ENCODE results near the gene ANKRD11.

ANKRD11 gene

GRCh38 chr16:89529097-89529496 lies 38.7 kb upstream of the ANKRD11 start:
- H3K4me1 ChIP-seq (ENCODE audit: low read depth, poor library complexity, severe bottlenecking) = peaks cover 25% of the 10 kb centered on the region
- no peaks in the 10 kb centered on the region for H3K27me3 ChIP-seq (ENCODE audit: insufficient read depth, low read depth)
- TF ChIP-seq, protein P1, sequence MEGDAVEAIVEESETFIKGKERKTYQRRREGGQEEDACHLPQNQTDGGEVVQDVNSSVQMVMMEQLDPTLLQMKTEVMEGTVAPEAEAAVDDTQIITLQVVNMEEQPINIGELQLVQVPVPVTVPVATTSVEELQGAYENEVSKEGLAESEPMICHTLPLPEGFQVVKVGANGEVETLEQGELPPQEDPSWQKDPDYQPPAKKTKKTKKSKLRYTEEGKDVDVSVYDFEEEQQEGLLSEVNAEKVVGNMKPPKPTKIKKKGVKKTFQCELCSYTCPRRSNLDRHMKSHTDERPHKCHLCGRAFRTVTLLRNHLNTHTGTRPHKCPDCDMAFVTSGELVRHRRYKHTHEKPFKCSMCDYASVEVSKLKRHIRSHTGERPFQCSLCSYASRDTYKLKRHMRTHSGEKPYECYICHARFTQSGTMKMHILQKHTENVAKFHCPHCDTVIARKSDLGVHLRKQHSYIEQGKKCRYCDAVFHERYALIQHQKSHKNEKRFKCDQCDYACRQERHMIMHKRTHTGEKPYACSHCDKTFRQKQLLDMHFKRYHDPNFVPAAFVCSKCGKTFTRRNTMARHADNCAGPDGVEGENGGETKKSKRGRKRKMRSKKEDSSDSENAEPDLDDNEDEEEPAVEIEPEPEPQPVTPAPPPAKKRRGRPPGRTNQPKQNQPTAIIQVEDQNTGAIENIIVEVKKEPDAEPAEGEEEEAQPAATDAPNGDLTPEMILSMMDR (conservative IDR thresholded peaks at IDR 0.05; ENCODE audit: low read depth, low read length) = no peak
- no peak overlapping the region for H3K27ac ChIP-seq
- no peak overlapping the region for H2AFZ ChIP-seq (ENCODE audit: low read depth)
- H3K4me3 ChIP-seq (IDR thresholded peaks at IDR 0.05; ENCODE audit: insufficient read depth, low read depth, low read length) = no peak overlapping the region
- no peak overlapping the region for H3K4me2 ChIP-seq
- H3K9ac ChIP-seq = no peak overlapping the region
- H4K20me1 ChIP-seq (ENCODE audit: insufficient read depth) = no peaks in the 10 kb centered on the region
- peaks cover 5% of the 10 kb centered on the region; the same call in 1 of the 2 replicates for H3K36me3 ChIP-seq (ENCODE audit: insufficient read depth)
- H3K79me2 ChIP-seq (ENCODE audit: insufficient read depth, low read depth) = 0 out of 2 replicates have a peak, but pooled peaks cover 4% of the 10 kb centered on the region

DNA sequence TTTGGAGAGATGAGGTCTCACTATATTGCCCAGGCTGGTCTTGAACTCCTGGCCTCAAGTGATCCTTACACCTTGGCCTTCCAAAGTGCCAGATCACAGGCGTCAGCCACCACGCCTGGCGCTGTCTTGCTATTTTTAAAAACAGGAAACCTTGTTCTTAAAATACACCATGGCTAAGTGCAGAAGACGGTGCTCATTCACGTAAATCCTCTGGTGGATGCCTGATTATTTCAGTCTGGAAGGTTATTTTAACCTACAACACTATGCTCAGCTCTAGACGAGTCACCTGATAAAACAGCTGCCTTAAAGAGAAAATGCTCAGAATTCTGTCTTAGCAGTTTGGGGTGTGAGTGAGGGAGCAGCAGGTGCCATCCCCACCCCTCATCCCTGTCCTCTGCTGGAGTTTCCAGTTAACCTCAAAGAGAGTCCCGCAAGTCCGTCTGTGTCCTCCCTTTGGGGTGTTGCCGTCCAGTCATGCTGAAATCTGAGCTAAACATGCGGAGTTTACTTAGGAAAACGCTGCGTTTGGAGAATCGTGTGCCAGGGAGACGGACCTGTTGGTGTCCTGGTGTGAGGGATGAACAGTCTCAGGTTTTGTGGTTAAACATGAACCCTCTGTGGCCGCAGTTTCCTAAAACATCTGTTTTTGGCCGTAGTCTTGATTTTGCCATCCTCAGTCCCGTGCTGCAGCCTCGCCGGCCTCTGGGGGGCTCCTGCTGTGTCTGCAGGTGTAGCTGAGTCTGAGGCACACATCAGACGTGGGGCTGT lies 35.0 kb upstream of the ANKRD11 start:
- TF ChIP-seq, protein P1 (conservative IDR thresholded peaks at IDR 0.05; ENCODE audit: low read depth, low read length) = no peak
- Histone ChIP-seq H3K4me3 (IDR thresholded peaks at IDR 0.05; ENCODE audit: insufficient read depth, low read depth, low read length) (no peak overlapping the region), H3K4me2 (peak overlapping the region; percentile 70), H4K20me1 (ENCODE audit: insufficient read depth) (no peaks in the 10 kb centered on the region), H3K79me2 (ENCODE audit: insufficient read depth, low read depth) (peaks cover 30% of the 10 kb centered on the region; the same call in 1 of the 2 replicates), H3K4me1 (ENCODE audit: low read depth, poor library complexity, severe bottlenecking) (peaks cover 39% of the 10 kb centered on the region), H3K36me3 (ENCODE audit: insufficient read depth) (peaks cover 5% of the 10 kb centered on the region; the same call in 1 of the 2 replicates), H3K9ac (no peak overlapping the region), H2AFZ (ENCODE audit: low read depth) (no peak overlapping the region), H3K27ac (peak overlapping the region; percentile 64), H3K27me3 (ENCODE audit: insufficient read depth, low read depth) (no peaks in the 10 kb centered on the region)

- TF ChIP-seq, protein P1 (conservative IDR thresholded peaks at IDR 0.05; ENCODE audit: low read depth, low read length) = no peak
- peaks cover 41% of the 10 kb centered on the region; the same call in 1 of the 2 replicates for H3K79me2 ChIP-seq (ENCODE audit: insufficient read depth, low read depth)
Observed at GRCh38 chr16:89523680-89524344, 33.5 kb upstream of the ANKRD11 start.

DNA sequence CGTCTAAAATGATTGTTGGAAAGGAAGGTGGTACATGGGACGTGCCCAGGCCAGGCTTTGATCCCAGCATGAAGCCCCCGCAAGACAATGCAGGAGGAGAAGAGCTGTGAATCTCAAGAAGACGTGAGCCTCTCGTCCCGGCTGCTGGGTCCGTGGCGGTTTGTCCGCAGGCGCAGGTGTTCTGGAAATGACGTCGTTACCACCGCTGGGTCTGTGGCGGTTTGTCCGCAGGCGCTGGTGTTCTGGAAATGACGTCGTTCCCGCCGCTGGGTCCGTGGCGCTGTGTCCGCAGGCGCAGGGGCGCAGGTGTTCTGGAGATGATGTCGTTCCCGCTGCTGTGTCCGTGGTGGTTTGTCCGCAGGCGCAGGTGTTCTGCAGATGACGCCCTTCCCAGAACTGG lies 31.9 kb upstream of the ANKRD11 start:
- Histone ChIP-seq H3K79me2 (ENCODE audit: insufficient read depth, low read depth) (peaks cover 52% of the 10 kb centered on the region; the same call in 1 of the 2 replicates), H3K4me2 (no peak overlapping the region), H3K4me3 (IDR thresholded peaks at IDR 0.05; ENCODE audit: insufficient read depth, low read depth, low read length) (no peak overlapping the region), H3K36me3 (ENCODE audit: insufficient read depth) (peaks cover 16% of the 10 kb centered on the region; the same call in 1 of the 2 replicates), H3K27me3 (ENCODE audit: insufficient read depth, low read depth) (no peaks in the 10 kb centered on the region), H2AFZ (ENCODE audit: low read depth) (no peak overlapping the region), H4K20me1 (ENCODE audit: insufficient read depth) (no peaks in the 10 kb centered on the region), H3K9ac (no peak overlapping the region), H3K27ac (no peak overlapping the region), H3K4me1 (ENCODE audit: low read depth, poor library complexity, severe bottlenecking) (peaks cover 39% of the 10 kb centered on the region)
- TF ChIP-seq, protein P1 (conservative IDR thresholded peaks at IDR 0.05; ENCODE audit: low read depth, low read length) = no peak

More at GRCh38 chr16:89523680-89524344, 33.5 kb upstream of the ANKRD11 start:
- H4K20me1 ChIP-seq (ENCODE audit: insufficient read depth) = no peaks in the 10 kb centered on the region
- H3K27me3 ChIP-seq (ENCODE audit: insufficient read depth, low read depth) = no peaks in the 10 kb centered on the region
- H3K9ac ChIP-seq = no peak overlapping the region
- peaks cover 4% of the 10 kb centered on the region; the same call in 1 of the 2 replicates for H3K36me3 ChIP-seq (ENCODE audit: insufficient read depth)
- no peak overlapping the region for H3K4me3 ChIP-seq (IDR thresholded peaks at IDR 0.05; ENCODE audit: insufficient read depth, low read depth, low read length)
- peaks cover 39% of the 10 kb centered on the region for H3K4me1 ChIP-seq (ENCODE audit: low read depth, poor library complexity, severe bottlenecking)
- peak overlapping the region; percentile 70 for H3K4me2 ChIP-seq
- H3K27ac ChIP-seq = no peak overlapping the region
- H2AFZ ChIP-seq (ENCODE audit: low read depth) = no peak overlapping the region

Measured in KMS-11 (cell line).